Measurements from ENCODE around the gene CHST2.

DNA sequence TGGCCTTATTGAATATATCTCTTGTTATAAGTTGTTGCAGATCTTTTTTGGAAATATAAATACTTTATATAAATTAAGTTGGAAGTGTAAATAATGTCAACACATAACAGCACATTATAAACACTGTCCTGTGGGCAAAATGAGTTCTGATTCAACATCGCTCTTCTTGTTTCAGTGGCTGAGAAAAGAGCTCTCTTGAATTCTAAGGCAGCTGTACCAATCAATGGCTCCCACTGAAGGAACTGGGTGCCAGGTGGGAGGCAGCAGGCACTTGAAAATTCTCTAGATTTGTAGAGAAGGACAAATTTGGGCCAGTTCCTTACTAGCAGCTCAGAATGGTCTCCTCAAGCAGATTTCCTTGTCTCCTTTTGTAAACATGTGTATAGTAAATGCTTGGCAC is 45.6 kb downstream of the CHST2 start:
- TF ChIP-seq, protein P1, sequence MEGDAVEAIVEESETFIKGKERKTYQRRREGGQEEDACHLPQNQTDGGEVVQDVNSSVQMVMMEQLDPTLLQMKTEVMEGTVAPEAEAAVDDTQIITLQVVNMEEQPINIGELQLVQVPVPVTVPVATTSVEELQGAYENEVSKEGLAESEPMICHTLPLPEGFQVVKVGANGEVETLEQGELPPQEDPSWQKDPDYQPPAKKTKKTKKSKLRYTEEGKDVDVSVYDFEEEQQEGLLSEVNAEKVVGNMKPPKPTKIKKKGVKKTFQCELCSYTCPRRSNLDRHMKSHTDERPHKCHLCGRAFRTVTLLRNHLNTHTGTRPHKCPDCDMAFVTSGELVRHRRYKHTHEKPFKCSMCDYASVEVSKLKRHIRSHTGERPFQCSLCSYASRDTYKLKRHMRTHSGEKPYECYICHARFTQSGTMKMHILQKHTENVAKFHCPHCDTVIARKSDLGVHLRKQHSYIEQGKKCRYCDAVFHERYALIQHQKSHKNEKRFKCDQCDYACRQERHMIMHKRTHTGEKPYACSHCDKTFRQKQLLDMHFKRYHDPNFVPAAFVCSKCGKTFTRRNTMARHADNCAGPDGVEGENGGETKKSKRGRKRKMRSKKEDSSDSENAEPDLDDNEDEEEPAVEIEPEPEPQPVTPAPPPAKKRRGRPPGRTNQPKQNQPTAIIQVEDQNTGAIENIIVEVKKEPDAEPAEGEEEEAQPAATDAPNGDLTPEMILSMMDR (conservative IDR thresholded peaks at IDR 0.05 in 1 of 2, IDR thresholded peaks at IDR 0.05 in 1 of 2; ENCODE audit: low read depth in 1 of 2, low read length in 2 of 2) = no peak
- no peak for TF ChIP-seq EZH2 (IDR thresholded peaks at IDR 0.05; ENCODE audit: low read length, missing control alignments)

Data from fibroblast of lung (primary cell).